GM21381 (cell line): Measurements from ENCODE around the gene RSF1.
"Not testable (repeated sequence)": the region's sequence is repeated elsewhere in the genome, so short reads cannot be mapped to it uniquely, and the experiment has no call there.

Experiments used
- ATAC-seq: cut with Tn5 transposase; IDR thresholded peaks from one replicate; pipeline ENCODE4 v1.9.1; 2021; ENCODE audit warnings: mild to moderate bottlenecking, moderate library complexity; ENCODE audit not compliant: unreplicated experiment

Gene RSF1

DNA sequence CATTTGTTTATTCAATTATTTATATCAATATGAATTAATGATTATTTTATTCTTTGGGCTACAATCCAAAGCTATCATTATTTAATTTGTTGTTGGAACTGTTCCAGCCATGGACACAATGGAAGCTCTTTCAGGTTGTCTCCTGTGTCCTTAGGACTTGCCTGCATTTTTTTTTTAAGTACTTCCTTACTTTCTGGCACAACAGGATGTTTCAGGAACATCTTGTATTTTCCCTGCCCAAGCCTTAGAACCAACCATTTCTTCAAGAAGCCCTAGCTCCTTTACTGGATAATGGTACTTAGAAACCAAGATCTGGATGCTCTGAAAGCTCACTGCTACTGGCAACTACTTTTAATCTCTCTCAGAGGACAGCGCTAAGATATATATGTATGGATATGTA lies 125.1 kb downstream of the RSF1 start:
- no peak for ATAC-seq

DNA sequence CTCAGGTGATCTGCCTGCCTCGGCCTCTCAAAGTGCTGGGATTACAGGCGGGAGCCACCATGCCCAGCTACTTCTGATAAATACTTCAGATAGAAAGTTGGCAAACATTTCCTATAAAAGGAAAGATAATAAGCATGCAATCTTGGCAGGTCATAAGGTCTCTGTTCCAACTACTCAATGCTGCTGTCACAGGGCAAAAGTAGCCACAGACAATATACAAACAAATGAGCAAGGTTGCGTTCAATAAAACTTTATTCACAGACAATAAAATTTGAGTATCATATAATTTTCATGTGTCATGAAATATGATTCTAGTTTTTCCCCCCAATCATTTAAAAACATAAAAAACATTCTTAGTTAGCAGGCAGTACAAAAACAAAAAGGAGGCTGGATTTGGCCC lies 129.9 kb downstream of the RSF1 start:
- no peak for ATAC-seq

DNA sequence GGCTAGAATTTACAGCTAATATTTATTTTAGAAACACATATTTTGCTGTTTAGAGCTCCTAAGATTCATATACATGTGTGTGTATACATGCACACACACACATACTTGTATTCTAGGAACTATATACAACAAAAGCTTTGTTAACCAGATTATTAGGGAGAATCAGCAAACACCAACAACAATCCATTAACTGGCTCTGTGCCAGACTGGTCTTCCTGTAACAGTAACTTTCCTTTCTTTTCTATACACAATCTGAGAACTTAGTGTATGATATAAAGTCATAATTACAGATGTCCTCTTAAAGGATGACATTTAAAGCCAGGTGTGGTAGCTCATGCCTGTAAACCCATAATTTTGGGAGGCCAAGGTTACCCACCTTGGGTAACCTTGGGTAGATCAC lies 133.4 kb downstream of the RSF1 start:
- ATAC-seq: no peak

DNA sequence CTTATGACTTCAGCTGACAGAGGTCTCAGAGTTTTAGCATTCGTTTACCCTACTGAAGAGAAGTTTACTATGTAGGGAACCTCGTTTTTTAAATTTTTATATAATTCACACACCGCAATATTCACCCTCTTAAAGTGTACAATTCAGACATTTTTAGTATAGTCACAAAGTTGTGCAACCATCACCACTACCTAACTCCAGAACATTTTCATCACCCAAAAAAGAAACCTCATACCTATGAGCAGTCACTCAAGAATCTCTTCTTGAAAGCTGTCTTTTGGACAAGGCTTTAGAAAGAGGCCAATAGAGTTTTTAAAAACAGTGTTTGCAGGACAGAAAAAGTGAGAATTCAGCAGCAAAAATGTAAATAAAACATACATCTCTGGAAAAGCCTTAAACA lies 143.4 kb downstream of the RSF1 start:
- no peak for ATAC-seq

DNA sequence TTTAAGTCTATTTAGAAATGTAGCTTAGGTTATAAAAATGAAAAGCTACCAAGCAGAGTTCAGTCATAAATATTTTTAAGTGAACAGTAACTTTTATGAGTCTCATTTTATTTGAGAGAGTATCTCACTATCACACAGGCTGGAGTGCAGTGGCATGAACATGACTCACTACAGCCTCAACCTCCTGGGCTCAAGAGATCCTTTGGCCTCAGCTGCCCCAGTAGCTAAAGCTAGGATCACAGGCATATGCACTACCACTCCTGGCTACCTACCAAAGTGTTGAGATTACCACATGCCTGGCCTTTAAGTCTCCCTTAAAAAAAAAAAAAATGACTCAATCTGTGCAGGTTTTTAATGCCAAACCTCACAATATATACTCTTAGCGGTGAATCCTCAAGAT lies 148.3 kb downstream of the RSF1 start:
- ATAC-seq: no peak

DNA sequence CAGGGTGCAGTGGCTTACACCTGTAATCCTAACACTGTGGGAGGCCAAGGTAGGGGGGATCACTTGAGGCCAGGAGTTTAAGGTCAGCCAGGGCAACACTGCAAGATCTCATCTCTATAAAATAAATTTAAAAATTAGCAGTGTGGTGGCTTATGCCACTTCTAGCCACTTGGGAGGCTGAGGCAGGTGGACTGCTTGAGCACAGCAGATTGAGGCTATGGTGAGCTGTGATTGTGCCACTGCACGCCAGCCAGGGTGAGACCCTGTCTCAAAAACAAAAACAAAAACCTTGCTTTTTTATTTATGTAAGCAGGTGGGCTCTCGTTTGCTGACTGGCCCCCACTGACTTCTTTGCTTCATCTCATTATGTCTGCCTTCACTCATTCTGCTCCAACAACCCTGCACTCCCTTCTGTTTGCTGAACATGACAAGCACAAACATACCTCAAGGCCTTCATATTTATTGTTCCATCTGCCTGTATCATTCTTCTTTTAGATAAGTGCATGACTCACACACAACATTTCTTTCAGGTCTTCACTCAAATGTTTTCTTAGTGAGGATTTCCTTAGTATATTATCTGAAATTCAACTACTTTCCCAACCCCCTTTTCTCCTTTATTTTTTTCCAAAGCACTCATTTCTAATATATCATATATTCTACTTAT lies 150.5 kb downstream of the RSF1 start:
- no peak for ATAC-seq

DNA sequence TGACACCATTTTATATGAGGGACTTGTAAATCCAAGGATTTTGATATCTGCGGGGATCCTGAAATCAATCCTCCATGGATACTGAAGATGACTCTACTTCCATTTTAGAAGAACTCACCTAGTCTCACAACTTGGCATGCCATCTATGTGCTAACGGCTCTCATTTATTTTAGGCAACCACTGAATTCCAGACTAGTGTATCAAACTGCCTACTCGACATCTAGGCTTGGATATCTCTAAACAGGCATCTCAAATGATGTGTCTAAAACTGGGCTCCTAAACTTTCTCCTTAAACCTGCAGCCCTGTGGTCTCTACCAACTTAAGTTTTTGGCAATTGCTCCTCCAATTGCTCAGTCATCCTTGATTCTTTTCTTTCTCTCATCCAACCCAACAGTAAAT lies 151.8 kb downstream of the RSF1 start:
- ATAC-seq: no peak

DNA sequence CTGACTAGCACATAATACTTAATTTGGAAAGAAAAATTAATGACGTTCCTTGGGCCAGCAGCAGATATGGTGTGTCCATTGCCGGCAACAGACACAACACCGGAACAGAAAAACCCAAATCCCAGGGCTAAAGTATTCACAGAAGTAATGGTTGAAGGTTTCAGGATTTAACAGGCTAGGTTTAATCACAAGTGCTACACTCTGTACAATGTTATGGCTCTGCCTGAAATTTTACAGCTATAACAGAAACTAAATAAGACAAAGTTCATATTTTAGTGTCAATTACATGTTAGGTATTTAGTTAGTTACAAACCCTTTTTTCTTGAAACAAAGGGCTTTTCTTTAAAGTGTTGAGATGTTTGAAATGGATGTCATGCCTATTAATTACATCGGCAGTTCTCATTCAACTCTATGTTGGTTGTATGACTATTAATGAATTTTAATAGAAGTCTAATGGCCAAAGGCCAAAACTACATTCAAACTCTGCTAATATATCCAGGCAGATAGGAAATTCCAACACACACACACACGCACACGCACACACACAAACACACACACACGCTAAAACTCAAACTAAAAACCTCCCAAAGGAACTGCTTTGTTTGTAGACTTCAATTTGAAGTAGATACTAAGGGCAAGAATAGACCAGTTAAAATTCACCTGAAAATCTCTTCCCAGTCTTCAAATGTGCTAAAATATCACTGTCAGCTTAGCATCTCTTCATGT lies 155.1 kb downstream of the RSF1 start:
- ATAC-seq: no peak

DNA sequence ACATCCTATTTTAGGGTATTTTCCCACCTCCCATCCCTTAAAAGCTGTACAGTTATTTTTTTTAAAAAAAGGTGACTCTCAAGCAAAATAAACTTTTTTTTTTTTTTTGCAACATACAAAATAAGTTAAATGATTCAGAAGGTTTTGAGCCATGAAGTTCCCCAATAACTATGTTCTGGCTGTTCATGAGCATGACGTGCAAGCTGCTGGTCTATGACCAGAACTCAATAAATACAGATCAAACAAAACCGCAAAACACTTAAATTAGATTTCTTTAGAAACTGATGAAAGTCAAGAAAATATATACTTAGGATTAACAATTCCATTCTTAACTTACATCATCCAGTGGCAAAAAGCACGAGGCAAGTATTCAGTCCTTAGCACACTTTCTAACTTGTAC lies 158.9 kb downstream of the RSF1 start:
- no peak for ATAC-seq

DNA sequence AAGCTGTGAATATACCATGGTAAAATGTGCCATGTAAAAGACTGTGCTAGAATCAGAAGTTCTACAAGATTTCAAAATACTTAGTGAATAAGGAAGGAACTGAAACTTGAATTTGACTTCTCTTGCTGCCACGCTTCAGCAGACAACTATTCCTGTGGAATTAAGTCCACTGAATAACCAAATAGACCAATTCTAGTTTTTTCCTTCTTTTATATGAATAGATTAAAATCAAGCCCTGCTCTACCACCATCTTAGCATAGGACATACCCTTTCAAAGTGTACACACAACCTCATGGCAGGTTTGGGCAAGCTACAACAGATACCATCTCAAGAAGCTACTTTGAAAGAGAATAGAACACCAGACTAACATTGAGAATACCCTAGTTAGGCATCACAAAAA lies 159.6 kb downstream of the RSF1 start:
- no peak for ATAC-seq

DNA sequence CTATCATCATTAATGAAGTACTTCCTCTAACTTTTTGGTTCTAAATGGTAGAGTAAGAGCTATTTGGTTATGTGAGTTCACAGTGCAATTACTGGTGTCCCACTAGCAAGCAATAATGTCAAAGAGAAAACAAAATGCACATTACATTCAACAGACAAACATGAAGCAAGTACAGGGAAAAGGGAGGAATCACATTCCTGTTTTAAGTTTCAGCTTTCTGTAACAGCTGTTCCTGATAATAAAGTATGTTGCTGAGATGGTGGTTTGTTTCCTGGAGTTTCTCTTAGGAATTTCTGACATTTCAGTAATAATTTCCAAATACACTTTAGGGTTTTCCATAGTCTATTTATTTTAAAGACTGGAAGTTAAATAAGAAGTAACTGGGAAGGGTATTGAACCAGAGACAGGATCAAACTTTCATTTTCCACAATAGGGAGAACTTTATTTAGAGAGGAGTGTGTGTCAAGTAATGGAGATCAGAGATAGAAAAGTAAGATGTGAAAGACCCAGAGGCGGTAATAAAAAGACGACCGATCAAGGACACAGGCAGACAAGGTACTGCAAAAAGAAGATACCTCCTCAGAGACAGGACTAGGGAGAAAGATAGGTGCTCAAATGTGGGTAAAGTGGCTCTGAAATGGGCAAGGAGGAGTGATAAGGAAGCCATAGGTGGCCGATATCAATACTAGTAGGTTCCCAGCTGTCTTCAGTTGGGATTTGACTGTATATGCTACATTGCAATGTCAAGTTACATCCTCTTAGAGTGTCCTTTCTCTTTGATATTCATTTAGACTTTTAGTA lies 162.1 kb downstream of the RSF1 start:
- ATAC-seq: no peak

DNA sequence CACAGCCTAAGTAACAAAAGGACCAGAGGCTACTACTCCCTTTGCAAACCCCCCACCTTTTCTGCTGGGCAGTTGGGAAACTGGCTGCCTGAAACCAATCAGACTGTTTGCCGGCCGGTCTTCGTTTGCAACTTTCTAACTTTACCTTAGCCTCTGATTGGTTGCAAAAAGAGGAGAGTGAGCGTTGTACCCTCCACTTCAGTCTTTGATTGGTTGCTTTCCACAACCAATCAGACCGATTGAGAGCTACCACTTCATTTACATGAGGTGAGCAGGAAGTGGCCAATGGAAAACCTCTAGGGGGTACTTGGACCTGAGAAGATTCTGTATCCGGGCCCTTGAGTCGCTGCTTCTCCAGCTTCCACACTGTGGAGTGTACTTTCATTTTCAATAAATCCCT lies 164.2 kb downstream of the RSF1 start:
- ATAC-seq: no peak

DNA sequence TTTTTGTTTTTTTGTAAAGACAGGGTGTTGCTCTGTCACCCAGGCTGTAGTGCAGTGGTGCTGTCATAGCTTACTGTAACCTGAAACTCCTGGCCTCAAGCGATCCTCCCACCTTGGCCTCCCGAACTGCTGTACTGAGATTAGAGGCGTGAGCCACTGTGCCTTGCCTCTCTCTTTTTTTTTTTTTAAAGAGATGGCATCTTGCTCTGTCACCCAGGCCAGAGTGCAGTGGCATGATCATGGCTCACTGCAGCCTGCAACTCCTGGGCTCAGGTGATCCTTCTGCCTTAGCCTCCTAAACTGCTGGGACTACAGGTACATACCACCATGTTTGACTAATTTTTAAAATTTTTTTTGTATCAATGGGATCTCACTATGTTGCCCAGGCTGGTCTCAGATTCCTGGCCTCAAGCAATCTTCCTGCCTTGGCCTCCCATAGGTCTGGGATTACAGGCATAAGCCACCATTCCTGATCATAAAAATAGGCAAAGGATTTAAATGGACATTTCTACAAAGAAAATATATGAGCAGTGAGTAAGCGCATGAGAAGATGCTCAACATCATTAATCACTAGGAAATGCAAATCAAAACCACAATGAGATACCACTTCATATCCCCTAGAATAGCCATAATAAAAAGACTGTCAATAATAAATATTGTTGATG lies 165.6 kb downstream of the RSF1 start:
- ATAC-seq: no peak

DNA sequence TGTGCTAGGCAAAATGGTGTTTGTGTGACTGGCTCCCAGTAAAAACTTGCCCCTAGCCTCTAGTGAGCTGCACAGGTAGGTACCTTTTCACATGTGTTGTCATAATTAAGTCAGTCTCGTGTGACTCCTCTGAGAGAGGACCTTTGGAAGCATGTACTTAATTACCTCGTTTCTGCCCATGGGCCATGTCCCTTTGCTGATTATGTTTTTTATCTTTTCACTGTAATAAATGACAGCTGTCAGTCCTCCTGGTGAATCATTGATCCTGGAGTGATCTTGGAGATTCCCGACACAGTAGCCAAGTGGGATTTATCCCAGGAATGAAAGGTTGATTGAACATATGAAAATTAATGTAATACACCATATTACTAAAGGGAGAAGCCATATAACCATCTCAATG lies 170.4 kb downstream of the RSF1 start:
- ATAC-seq: no peak

DNA sequence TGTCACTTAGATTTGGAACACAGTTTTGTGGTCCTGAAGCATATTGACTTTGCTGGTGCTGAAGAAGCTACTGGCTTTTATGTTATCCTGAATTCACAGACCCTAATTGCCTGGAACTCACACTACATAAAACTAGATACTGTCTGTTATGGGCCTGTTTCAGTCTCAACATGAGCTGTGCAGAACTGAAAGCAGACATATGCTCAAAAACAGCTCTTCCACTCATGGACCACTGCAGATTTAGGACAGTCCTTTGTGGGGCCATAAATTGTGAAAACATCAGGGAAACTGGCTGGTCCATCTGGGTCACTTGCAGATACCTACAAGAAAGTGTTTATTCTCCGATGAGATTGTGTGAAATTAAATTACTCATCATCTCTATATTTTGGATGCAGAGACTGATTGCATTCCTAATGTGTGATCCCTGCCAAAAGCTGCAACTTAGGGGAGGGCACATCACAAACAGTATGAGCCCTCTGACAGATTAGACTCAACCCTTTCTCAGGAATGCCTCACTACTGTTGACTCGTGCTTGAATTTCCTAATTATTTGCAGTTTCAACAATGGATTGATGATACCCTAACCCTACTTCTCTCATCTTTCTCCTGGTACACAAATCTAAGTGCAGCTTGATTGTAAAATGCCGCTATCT lies 172.7 kb downstream of the RSF1 start:
- no peak for ATAC-seq

DNA sequence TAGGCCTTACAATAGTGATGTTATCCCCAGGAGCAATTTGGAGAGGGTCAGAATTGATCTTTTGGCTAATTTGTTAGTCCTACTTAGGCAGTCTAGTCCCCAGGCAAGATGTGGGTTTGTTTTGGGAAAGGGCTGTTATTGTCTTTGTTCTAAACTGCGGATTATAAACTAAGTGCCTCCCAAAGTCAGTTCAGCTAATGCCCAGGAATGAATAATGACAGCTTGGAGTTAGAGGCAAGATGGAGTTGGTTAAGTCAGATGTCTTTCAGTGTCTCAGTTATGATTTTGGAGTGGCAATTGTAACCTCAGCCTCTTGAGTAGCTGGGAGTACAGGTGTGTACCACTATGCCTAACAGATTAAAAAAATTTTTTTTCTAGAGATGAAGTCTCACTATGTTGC lies 175.6 kb downstream of the RSF1 start:
- ATAC-seq: no peak

DNA sequence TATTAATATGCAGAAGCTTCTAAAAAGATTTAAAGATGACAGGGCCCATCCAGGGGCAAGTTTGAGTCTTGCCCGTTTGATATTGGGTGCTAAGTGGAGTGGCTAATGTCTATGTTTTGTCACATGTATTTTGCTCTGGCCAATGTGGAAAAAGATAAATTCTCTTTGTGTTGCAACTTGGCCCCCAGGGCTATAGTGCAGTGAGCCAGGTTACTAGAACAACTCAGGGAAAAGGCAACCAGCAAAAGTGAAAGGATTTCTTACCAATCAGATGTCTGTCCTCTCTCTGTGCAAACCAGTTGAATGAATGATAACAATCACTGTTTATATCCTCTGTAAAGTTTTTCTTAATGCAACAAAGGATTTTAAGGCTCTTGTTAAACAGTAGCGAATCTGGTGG lies 178.3 kb downstream of the RSF1 start:
- no peak for ATAC-seq

DNA sequence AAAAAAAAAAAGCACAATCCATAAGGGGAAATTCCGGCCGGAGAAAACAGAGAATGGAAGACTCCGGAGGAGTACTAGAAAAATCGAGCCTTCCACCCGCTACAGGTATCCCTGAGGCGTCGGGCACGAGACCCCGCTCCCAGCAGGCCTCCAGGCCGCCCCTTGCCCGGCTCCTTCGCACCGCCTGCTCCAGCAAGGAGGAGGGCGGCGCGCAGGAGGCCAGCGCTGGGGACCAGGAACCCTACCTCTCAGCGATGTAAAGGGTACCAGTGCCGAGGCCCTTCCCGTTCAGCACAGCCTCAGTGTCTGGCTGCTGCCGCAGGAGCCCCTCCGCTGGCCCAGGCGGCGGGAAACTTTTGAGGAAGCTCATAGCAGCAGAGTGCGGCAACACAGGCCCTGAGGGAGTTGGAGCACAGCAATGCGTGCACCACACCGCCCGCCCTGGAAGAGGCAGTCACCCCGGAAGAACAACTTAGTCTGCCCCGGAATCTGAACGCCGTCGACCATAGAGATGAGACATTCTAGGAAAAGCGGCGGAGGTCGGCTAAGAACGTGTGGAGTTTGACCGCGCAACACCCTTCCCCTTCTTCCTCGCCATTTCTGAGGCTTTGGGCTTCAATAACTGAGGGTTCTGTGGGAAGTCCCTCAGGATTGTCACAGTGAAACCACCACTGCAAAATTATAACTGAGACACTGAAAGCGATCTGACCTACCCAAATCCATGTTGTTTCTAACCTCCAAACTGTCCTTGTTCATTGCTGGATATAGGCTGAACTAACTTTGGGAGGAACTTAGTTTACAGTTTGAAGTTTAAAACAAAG lies 183.0 kb downstream of the RSF1 start, which contains the start of gene CLNS1A:
Gene CLNS1A, minus strand, starts transcription at position 450 of the 821 bp plus-strand sequence. Its CDS starts 80 bp downstream, at position 370.
- ATAC-seq: peak; percentile 94

DNA sequence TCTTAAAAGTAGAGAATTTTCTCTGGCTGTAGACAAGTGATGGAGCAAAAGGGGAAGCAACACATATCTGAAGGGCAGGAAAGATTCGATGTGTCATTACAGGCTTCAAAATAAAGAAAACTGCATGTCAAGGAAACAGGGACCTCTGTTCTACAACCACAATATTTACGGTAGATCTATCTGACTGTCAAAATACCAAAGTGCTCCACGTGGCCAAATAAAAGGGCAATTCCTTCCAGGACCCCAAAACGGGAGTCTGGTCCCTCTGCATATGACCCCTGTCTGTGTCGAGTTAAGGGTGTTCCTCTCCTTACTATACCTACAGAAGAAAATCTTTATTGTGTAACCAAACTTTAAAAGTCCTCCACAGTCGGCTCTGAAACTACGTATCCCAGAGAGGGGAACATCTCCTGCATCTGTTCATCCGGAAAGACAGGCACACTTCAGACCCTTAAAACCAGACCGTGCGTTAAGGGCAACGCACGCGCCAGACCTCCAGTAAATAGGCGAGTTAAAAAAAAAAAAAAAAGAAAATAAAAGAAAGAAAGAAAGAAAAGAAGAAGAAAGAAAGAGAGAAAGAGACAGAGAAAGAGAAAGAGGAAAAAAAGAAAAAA lies 183.7 kb downstream of the RSF1 start:
- ATAC-seq: no peak

DNA sequence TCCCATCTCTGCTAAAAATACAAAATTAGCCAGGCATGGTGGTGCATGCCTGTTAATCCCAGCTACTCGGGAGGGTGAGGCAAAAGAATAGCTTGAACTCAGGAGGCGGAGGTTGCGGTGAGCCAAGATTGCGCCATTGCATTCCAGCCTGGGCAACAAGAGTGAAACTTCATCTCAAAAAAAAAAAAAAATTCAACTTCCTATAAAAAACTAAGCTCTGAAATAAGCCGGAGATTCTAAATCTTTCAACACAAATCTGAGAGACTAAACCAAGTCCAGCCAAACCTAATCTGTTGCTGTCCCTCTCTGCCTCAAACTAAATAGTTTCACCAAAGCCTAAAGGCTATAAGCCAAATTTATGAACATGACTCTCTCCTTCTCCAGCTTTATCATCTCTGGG lies 186.6 kb downstream of the RSF1 start:
- ATAC-seq: not testable (repeated sequence)
